ENCODE results near the gene RALGPS1.

RALGPS1 gene

GRCh38 chr9:127264462-127265219, 350.1 kb downstream of the RALGPS1 start, which contains the start of gene GARNL3:
GARNL3 (plus strand) TSS chr9:127264774; CDS start chr9:127264878, 104 bp downstream.
- H3K27ac ChIP-seq = peak within 1 kb of the TSS; percentile 43

GRCh38 chr9:127267793-127268525, 353.4 kb downstream of the RALGPS1 start:
- TF ChIP-seq ZFX (IDR thresholded peaks at IDR 0.05) (no peak), CTCF (conservative IDR thresholded peaks at IDR 0.05) (no peak)
- H3K27ac ChIP-seq = no peak overlapping the region

More at GRCh38 chr9:127264462-127265219, 350.1 kb downstream of the RALGPS1 start, which contains the start of gene GARNL3:
- TF ChIP-seq CTCF (conservative IDR thresholded peaks at IDR 0.05) = no peak
- no peak for TF ChIP-seq ZFX (IDR thresholded peaks at IDR 0.05)

GRCh38 chr9:127269449-127269848, 354.9 kb downstream of the RALGPS1 start:
- H3K27ac ChIP-seq = no peak overlapping the region
- TF ChIP-seq ZFX (IDR thresholded peaks at IDR 0.05) = no peak
- TF ChIP-seq CTCF (conservative IDR thresholded peaks at IDR 0.05) = no peak
